Fibroblast of peridontal ligament (primary cell): ENCODE results near the gene DZIP1L.
"Not testable (repeated sequence)": the region's sequence is repeated elsewhere in the genome, so short reads cannot be mapped to it uniquely, and the experiment has no call there.

Experiments used
- DNase-seq: peaks from one replicate; pipeline ENCODE4 v3.0.0-alpha.2; 2010; ENCODE audit errors: extremely low read depth

DZIP1L gene

DNA sequence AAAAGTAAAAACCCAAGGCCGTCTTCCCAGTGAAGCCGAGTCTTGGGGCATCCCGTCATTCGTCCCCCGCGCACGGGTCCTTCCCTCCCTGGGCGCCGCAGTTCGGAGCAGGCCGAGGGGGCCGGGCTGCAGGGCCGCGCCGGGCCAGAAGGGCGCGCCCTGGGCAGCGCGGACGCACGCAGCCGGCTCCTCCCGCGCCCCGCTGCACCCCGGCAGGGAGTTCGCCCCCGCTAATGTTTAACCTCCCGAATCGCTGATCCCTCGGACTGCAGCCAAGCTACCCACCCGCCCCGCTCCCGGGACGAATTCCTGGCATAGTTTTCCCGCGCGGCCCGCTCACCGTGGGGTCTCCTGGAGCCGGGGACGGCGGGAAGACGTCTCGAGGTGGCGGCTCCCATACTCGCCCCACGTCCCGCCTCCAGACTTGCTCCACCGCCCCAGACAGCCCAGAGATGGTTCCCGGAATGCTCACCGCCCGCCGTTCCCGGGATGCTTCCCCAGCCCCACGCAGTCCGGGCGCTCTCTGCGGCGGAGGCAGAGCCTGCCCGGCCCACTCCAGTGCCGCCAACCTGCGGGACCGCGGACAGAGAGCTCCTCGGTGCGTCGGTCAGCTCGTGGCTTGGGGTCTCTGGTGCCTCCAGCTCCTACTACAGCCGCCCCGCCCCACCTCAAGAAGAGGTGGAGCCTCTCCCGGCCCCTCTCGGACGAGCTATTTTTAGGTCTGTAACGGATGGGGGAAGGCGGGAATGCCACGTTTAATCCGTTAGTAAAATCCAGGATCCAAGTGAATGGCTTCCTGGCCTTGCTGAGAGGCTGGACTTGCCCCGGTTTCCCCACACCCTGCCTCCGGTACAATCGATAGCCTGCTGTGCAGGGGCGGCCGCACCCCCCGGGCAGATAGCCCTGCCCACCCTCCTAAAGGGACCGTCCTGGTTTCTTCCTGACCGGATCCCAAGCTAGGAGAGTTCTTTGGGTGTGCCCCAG is at the start of gene DZIP1L:
Gene DZIP1L, minus strand, starts transcription at position 621 of the 984 bp plus-strand sequence. CDS start 11,637 bp downstream, outside the sequence.
- DNase-seq: peak; percentile 61

- no peak for DNase-seq
These were observed 49.7 kb upstream of the DZIP1L start for GRCh38 chr3:138165061-138165460.

GRCh38 chr3:138157743-138158142 is 42.3 kb upstream of the DZIP1L start:
- DNase-seq: no peak

DNA sequence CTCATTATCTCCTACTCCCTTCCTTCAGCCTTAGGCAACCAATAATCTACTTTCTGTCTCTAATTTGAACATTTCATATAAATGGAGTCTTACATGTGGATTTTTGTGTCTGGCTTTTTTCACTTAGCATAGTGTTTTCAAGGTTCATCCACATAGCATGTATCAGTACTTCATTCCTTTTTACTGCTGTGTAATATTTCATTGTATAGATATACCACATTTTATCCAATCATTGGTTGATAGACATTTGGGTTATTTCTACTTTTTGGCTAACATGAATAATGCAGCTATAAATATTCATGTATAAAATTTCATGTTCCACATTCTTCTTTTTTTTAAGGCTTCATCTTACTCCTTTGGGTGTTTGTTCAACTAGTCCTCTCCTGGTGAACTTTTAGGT is 39.1 kb upstream of the DZIP1L start:
- DNase-seq: no peak

- DNase-seq: no peak
These were observed 33.1 kb upstream of the DZIP1L start for GRCh38 chr3:138148503-138148902.

DNA sequence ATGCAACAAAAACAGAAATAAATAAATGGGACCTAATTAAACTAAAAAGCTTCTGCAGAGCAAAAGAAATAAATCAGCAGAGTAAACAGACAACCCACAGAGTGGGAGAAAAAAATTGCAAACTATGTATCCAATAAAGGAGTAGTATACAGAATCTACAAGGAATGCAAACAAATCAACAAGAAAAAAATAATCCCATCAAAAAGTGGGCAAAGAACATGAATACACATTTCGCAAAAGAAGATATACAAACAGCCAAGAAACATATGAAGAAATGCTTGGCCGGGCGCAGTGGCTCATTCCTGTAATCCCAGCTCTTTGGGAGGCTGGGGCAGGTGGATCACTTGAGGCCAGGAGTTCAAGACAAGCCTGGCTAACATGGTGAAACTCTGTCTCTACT is 26.8 kb upstream of the DZIP1L start:
- not testable (repeated sequence) for DNase-seq

DNA sequence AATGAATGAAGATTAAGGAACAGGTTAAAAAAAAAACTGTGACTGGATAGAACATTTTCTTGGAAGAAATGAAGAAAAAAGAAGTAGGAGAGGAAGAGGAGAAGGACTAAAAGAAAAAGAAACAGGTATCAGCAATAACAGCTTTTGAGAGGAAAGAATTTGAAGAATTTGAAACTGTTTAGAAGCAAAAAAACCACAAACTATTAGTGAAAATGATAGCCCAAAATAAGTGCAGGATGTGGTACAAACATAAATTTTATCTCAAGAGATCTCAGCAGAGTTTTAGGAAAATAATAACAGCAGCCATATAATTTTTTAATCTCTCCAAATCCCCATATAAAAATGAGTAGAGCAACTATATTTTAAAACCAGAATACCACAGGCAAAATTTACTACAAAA is 25.5 kb upstream of the DZIP1L start:
- no peak for DNase-seq

DNA sequence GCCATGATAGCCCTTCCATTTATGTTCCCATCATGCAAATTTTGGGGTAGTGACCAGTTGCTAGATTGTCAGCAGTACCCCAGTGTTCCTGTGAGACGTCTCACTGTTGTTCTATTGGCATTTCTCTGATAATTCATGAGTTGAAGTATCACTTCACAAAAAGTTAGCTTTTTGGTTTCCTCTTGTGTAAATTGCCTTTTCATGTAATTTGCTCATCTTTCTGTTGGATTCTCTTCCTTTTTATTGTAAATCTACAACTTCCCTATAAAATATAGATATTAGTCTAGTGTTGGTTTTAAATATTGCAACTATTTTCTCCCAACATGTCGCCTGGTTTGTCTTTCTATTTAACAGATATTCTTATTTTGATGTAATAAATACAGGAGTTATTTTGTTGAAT is 24.3 kb upstream of the DZIP1L start:
- DNase-seq: no peak

GRCh38 chr3:138137861-138138260 is 22.5 kb upstream of the DZIP1L start:
- DNase-seq: no peak

DNA sequence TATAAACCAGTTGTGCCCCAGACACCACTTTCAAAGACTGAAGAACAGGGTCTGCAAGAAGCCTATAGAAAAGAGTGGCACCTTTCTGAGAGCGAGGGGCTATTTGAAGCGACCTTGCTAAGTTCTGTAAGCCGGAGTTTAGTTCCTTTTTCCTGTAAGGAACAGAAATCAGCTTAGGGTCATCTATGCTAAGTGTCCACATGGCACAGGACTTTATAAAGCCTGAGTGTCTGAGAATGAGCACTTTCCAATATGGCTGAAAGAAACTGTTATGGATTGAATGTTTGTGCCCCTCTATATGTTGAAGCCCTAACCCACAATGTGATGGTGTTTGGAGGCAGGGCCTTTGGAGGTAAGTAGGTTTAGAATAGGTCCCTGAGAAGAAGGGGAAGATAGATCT is 20.8 kb upstream of the DZIP1L start:
- DNase-seq: no peak

- DNase-seq: no peak
These were observed 20.4 kb upstream of the DZIP1L start for GRCh38 chr3:138135833-138136194.

GRCh38 chr3:138135146-138135832 is 19.9 kb upstream of the DZIP1L start:
- DNase-seq: no peak

- DNase-seq: no peak
These were observed 16.8 kb upstream of the DZIP1L start, which contains the start of gene A4GNT for GRCh38 chr3:138132239-138132638. Gene A4GNT, minus strand, starts transcription at chr3:138132390. Its CDS starts 1,134 bp downstream, at chr3:138131256.

DNA sequence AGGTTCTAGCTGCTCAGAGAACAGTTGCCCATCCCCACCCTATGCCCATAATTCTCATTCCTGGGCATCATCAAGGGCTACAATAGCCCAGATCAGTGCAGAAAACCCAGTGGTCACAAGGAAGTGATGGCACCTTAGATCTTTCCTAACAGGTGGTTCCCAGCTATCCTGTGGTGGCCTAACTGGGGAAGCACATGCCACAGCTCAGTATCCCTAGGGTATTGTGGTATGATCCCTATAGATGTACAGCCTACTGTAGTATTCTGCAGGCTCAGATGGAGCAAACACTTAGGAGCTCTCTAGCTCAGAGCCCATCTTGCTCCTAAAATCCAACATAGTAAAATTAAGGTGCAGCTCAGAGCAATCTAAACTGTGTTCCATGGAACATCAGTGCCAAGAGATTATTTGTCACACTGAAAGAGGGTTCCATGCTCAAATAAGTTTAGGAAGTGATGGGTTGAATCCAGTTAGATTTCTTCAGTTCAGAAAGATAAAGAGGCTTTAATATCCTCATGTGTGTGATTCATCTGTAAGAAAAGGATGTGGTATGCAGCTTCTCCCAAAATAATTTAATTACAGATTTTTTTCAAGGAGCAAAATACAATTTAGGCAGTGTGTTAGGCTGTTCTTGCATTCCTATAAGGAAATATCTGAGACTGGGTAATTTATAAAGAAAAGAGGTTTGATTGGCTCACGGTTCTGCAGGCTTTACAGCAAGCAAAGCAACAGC is 12.4 kb upstream of the DZIP1L start:
- DNase-seq: no peak

DNA sequence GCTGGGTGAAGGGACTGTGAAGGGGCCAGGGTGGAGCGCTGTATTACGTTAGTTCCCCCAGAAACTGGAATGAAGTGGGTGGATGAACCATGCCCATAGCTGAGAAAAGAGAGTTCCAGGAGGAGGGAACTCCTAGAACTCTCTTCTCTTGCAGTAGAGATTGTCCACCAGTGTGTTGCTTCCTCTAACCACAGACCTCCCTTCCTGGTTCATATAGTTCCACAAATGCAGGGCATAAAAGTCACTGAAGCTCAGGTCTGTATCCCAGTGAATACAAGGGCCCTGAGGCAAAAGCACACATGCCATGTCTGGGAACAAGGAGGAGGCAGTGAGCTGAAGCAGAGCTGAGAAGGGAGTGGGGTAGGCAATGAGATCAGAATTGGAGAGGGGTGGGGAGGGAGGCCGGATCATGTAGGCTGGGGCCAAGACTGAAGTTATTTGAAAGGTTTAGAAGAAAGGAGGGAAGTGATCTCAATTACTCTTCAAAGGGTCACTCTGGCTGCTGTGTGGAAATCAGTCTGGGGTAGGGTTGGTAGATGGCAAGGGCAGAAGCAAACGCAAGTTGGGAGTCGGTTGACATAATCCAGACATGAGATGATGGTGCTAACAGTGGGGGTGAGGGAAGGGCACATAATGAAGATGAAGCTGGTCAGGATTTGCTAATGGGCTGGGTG is 10.3 kb upstream of the DZIP1L start:
- peak; percentile 10 for DNase-seq

- DNase-seq: peak; percentile 61
These were observed 9.4 kb upstream of the DZIP1L start for GRCh38 chr3:138124706-138125355.

DNA sequence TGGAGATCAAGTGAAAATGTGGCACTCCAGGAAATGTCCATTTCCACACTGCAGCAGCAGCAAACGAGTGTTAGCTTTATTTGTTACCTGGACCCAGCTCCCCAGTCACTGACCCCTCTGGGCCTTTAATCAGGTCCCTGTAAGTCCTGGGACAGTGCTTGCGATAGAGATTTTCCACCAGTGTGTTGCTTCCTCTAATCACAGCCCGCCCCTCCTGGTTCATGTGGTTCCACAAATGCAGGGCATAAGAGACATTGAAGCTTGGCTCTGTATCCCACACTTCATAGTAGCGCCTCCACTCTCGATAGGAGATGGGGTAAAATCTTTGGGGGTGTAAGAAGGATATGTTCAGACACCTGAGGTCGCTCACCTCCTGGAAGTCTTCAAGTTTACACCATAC is 8.8 kb upstream of the DZIP1L start:
- no peak for DNase-seq

DNA sequence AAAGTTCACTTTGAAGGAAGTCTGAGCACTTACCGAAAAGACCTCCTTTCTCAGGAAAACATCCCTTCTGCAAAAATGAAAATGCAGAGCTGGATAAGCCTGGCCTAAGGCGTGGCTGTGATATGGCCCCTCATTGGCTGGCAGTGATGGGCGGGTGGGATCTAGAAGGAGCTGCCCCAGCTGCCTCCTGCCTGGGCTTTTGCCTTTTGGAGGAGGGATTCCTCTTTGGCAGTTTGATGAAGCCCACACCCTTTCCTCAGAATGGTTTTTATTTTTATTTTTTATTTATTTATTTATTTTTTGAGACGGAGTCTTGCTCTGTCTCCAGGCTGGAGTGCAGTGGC is 4.0 kb upstream of the DZIP1L start:
- DNase-seq: no peak

- DNase-seq: peak; percentile 75
These were observed 3.4 kb upstream of the DZIP1L start for GRCh38 chr3:138118612-138119422.

DNA sequence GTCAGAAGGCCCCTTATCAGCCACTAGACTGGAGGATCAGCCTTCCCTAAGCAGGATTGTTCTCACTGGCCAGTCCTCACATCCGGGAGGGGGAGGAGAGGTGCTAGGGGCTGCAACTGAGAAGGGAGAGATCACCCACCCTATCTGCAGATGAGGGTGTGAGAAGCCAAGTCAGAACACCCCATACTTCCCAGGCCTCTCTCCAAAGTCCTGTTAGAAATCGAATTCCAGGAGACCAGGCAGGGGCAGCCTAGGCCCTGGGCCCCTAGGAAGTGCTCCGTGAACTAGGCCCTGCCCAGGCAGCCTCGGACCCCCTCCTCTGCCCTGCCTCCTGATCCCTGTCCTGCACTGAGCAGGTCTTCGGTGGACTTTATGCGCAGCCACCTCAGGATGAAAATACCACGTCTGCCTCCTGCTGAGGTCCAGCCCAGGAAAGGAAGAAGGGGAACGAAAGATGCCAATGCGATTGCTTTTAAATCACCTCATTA is 933 bp downstream of the DZIP1L start:
- peak; percentile 38 for DNase-seq
